ENCODE data around the gene SP110. TPM values are rescaled to one million over a fixed set of nuclear protein-coding genes. Genes with fewer than 3 reads are reported as not detected.

Gene SP110
- total and polyA plus RNA-seq, 2 of the 4 experiments (the other 2 are of a cell fraction), result 9.3 to 10.2 TPM

DNA sequence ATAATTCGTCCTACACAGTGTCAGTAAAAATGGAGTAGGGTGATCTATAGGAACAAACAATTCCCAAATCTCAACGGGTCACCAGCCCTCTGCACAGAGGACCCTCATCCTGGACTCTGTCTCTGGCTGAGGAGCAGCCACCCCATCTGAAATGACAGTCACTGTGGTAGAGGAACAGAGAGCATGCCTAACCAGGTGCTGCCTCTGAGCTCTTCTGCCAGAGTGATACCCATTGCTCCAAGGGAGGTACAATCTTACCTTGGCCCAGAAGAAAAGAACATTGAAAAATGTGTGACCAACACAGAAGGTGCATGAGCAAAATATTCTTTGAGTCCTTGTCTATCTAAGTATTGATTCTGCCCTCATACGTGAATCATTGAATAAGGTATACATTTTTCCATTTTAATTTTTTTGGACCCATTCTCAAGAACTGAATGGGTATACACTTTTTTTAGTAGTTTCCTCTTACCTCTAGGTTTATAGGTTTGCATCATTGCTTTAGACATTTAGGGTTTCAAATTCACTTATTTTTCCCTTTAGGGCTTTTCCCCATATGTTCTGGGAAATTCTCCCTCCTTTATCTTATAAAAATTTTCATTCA, 14.4 kb upstream of the SP110 start:
- Histone ChIP-seq H3K9ac (ENCODE audit: low read depth, low read length) (no peak overlapping the region), H3K27me3 (ENCODE audit: control insufficient read depth, insufficient read depth, low read length) (no peaks in the 10 kb centered on the region), H3K4me3 (ENCODE audit: insufficient read depth, low read depth, low read length) (no peak overlapping the region), H2BK20ac (ENCODE audit: low read depth, low read length) (no peak overlapping the region), H3K18ac (ENCODE audit: low read depth, low read length) (no peak overlapping the region), H4K5ac (ENCODE audit: low read depth, low read length) (no peak overlapping the region), H3K4me2 (ENCODE audit: low read depth, low read length) (no peak overlapping the region), H2BK120ac (ENCODE audit: low read depth, low read length) (no peak overlapping the region), H3K9me1 (ENCODE audit: insufficient read depth, low read length) (no peaks in the 10 kb centered on the region), H2AK5ac (ENCODE audit: low read depth, low read length) (no peak overlapping the region), H3K56ac (ENCODE audit: extremely low read depth, insufficient read depth, low read length) (no peak overlapping the region), H3K4ac (ENCODE audit: low read depth, low read length) (no peak overlapping the region), H4K8ac (ENCODE audit: low read depth in 2 of 2, low read length in 2 of 2) (no peak overlapping the region), H4K91ac (ENCODE audit: insufficient read depth, low read depth, low read length) (no peak overlapping the region), H3K27ac (ENCODE audit: insufficient read depth, low read length) (no peak overlapping the region), H3K9me3 (ENCODE audit: control insufficient read depth, insufficient read depth, low read length) (peaks cover 3% of the 10 kb centered on the region), H4K20me1 (ENCODE audit: insufficient read depth, low read length) (no peaks in the 10 kb centered on the region), H3K14ac (replicated peaks; ENCODE audit: low read depth, low read length) (no peak overlapping the region), H2BK5ac (ENCODE audit: low read depth, low read length, poor library complexity, severe bottlenecking) (no peak overlapping the region), H2AK9ac (replicated peaks; ENCODE audit: low read depth, low read length, poor library complexity) (no peak overlapping the region), H3K36me3 (ENCODE audit: control insufficient read depth, insufficient read depth, low read length) (no peaks in the 10 kb centered on the region), H2AFZ (replicated peaks; ENCODE audit: low read length, poor library complexity) (no peak overlapping the region), H3K4me1 (ENCODE audit: control insufficient read depth, insufficient read depth, low read length) (no peaks in the 10 kb centered on the region; the same call in 1 of the 2 replicates), H3K23ac (ENCODE audit: low read depth, low read length) (peak overlapping the region; percentile 31; the same call in 1 of the 2 replicates), H2BK15ac (ENCODE audit: low read depth, low read length) (no peak overlapping the region), H3K79me1 (ENCODE audit: low read depth in 1 of 2, low read length in 2 of 2) (no peaks in the 10 kb centered on the region)
- no TSS peak for BruUV-seq (replicated peaks)
- DNase-seq, result no peak
- ChIA-PET POLR2A (ENCODE audit: unreplicated experiment) (no interaction called here), CTCF (no interaction called here)
- no peak for ATAC-seq (ENCODE audit: low read depth)
- dilution Hi-C loops (cut with HindIII; ENCODE audit: low sequenced_read_pairs, unreplicated experiment) (no loop called here), in situ Hi-C loops (cut with MboI; ENCODE audit: low sequenced_read_pairs) (no loop called here), intact Hi-C loops (cut with micrococcal nuclease) (loop anchor here (10.0 kb wide), 1 partner anchor 221 kb away; no protein-coding TSS in a partner anchor)
- no CpG with 5 or more reads among the region's 3 CpGs for WGBS, 2 experiments (ENCODE audit: extremely low coverage in 2 of 2, insufficient read length in 1 of 2)
- TF ChIP-seq FOS (IDR thresholded peaks at IDR 0.05; ENCODE audit: low read depth, low read length), result no peak
- no peak for TF ChIP-seq RFX5 (IDR thresholded peaks at IDR 0.05; ENCODE audit: low read depth, low read length)
- no peak for TF ChIP-seq RCOR1 (IDR thresholded peaks at IDR 0.05; ENCODE audit: insufficient replicate concordance, low read length)
- TF ChIP-seq, protein P1, sequence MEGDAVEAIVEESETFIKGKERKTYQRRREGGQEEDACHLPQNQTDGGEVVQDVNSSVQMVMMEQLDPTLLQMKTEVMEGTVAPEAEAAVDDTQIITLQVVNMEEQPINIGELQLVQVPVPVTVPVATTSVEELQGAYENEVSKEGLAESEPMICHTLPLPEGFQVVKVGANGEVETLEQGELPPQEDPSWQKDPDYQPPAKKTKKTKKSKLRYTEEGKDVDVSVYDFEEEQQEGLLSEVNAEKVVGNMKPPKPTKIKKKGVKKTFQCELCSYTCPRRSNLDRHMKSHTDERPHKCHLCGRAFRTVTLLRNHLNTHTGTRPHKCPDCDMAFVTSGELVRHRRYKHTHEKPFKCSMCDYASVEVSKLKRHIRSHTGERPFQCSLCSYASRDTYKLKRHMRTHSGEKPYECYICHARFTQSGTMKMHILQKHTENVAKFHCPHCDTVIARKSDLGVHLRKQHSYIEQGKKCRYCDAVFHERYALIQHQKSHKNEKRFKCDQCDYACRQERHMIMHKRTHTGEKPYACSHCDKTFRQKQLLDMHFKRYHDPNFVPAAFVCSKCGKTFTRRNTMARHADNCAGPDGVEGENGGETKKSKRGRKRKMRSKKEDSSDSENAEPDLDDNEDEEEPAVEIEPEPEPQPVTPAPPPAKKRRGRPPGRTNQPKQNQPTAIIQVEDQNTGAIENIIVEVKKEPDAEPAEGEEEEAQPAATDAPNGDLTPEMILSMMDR (conservative IDR thresholded peaks at IDR 0.05; ENCODE audit: low read depth, low read length), result no peak
- TF ChIP-seq, protein P2, sequence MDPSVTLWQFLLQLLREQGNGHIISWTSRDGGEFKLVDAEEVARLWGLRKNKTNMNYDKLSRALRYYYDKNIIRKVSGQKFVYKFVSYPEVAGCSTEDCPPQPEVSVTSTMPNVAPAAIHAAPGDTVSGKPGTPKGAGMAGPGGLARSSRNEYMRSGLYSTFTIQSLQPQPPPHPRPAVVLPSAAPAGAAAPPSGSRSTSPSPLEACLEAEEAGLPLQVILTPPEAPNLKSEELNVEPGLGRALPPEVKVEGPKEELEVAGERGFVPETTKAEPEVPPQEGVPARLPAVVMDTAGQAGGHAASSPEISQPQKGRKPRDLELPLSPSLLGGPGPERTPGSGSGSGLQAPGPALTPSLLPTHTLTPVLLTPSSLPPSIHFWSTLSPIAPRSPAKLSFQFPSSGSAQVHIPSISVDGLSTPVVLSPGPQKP (IDR thresholded peaks at IDR 0.05; ENCODE audit: borderline replicate concordance, low read depth, low read length), result no peak
- TF ChIP-seq MAFK (IDR thresholded peaks at IDR 0.05; ENCODE audit: low read depth, low read length), result no peak
- no peak for TF ChIP-seq CHD1 (IDR thresholded peaks at IDR 0.05; ENCODE audit: low read depth, low read length)
- TF ChIP-seq BHLHE40 (IDR thresholded peaks at IDR 0.05; ENCODE audit: low read depth, low read length), result no peak
- TF ChIP-seq NFE2L2 (IDR thresholded peaks at IDR 0.05; ENCODE audit: low read depth, low read length), result no peak
- TF ChIP-seq CEBPB (IDR thresholded peaks at IDR 0.05; ENCODE audit: low read depth, low read length), result no peak
- no peak for TF ChIP-seq POLR2A (IDR thresholded peaks at IDR 0.05; ENCODE audit: low read depth, low read length)
- no peak for TF ChIP-seq MXI1 (IDR thresholded peaks at IDR 0.05; ENCODE audit: borderline replicate concordance, low read depth, low read length)
- TF ChIP-seq SMC3 (IDR thresholded peaks at IDR 0.05; ENCODE audit: low read depth, low read length), result no peak
- no peak for TF ChIP-seq RAD21 (IDR thresholded peaks at IDR 0.05; ENCODE audit: low read length)
- no peak for TF ChIP-seq MAZ (IDR thresholded peaks at IDR 0.05; ENCODE audit: borderline replicate concordance, low read depth, low read length)
- TF ChIP-seq, protein P3, sequence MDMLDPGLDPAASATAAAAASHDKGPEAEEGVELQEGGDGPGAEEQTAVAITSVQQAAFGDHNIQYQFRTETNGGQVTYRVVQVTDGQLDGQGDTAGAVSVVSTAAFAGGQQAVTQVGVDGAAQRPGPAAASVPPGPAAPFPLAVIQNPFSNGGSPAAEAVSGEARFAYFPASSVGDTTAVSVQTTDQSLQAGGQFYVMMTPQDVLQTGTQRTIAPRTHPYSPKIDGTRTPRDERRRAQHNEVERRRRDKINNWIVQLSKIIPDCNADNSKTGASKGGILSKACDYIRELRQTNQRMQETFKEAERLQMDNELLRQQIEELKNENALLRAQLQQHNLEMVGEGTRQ (IDR thresholded peaks at IDR 0.05; ENCODE audit: low read depth, low read length), result no peak
